ENCODE results near the gene ZNF668. TPM values are rescaled to one million over a fixed set of nuclear protein-coding genes. Genes with fewer than 3 reads are reported as not detected.

ZNF668 gene
- total RNA-seq, 4 donors from 2014 or later, result 9.6 to 19.3 (median 10.6) TPM

DNA sequence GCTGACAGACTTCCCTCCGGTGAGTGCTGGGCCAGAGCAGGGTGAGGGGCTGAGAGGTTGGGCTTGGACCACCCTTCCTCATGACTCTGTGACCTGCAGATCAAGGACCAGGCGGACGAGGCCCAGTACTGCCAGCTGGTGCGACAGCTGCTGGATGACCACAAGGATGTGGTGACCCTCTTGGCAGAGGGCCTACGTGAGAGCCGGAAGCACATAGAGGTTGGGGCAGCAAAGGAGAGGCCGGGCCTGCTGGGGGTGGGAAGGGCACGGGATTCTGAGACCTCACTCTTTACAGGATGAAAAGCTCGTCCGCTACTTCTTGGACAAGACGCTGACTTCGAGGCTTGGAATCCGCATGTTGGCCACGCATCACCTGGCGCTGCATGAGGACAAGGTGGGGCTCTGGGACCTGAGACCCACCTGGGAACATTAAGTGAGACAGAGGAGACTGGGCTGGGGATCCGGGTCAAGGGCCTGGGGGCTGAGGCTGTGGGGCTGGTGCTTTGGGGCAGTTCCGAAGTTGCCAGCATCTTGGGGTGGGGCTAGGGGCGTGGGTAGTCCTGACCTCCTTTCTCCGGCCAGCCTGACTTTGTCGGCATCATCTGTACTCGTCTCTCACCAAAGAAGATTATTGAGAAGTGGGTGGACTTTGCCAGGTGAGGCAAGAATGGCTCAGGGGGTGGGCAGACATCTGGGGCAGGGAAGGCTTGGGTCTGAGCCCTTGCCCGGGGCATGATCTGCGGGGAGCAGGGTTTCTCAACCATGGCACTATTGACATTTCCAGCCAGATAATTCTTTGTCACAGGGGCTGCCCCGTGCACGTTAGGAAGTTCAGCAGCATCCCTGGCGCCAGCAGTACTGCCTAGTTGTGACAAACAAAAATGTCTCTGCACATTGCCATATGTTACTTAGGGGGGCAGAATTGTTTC, 36.3 kb upstream of the ZNF668 start:
- TF ChIP-seq POLR2AphosphoS5 (IDR thresholded peaks at IDR 0.05) (no peak), POLR2A (IDR thresholded peaks at IDR 0.05; ENCODE audit: low read depth) (no peak), EP300 (IDR thresholded peaks at IDR 0.05) (no peak)
- TF ChIP-seq, protein P1, sequence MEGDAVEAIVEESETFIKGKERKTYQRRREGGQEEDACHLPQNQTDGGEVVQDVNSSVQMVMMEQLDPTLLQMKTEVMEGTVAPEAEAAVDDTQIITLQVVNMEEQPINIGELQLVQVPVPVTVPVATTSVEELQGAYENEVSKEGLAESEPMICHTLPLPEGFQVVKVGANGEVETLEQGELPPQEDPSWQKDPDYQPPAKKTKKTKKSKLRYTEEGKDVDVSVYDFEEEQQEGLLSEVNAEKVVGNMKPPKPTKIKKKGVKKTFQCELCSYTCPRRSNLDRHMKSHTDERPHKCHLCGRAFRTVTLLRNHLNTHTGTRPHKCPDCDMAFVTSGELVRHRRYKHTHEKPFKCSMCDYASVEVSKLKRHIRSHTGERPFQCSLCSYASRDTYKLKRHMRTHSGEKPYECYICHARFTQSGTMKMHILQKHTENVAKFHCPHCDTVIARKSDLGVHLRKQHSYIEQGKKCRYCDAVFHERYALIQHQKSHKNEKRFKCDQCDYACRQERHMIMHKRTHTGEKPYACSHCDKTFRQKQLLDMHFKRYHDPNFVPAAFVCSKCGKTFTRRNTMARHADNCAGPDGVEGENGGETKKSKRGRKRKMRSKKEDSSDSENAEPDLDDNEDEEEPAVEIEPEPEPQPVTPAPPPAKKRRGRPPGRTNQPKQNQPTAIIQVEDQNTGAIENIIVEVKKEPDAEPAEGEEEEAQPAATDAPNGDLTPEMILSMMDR (IDR thresholded peaks at IDR 0.05), result no peak
- Histone ChIP-seq H3K27me3 (no peaks in the 10 kb centered on the region), H3K27ac (replicated peaks in 1 of 4) (no peak overlapping the region), H3K9me3 (no peaks in the 10 kb centered on the region), H3K4me1 (peaks cover 29 to 44% (median 38%) of the 10 kb centered on the region in 4 donors), H3K4me3 (no peak overlapping the region), H3K36me3 (peaks cover 25 to 43% (median 40%) of the 10 kb centered on the region in 4 donors)
- intact Hi-C loops (cut with DNase I), result no loop called here
- no peak for DNase-seq (ENCODE audit: extremely low spot score)
- WGBS, result 82% methylated on average over 11 of the region's 26 CpGs

DNA sequence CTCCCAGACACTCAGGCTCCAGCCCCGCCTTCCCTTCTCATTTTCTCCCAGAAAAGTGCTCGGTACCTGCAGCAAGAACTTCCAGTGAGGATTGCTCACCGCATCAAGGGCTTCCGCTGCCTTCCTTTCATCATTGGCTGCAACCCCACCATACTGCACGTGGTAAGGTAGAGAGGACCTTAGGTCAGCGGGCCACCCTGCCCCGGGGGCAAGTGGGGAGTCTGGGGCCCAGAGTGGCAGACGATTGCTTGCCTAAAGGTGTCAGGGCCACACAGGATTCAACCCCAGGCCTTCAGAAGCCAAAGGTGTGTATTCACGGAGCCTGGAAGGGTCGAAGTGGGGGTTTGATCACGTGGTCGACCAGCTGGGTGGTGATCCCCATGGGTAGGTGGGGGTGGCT, 35.6 kb upstream of the ZNF668 start:
- Histone ChIP-seq H3K4me1 (peaks cover 29 to 44% (median 40%) of the 10 kb centered on the region in 4 donors), H3K4me3 (peak overlapping the region in 1 of 4 donors; percentile 90), H3K36me3 (peaks cover 25 to 43% (median 40%) of the 10 kb centered on the region in 4 donors), H3K27me3 (no peaks in the 10 kb centered on the region), H3K27ac (replicated peaks in 1 of 4) (peak overlapping the region in 2 of 4 donors; percentile 88 to 90), H3K9me3 (no peaks in the 10 kb centered on the region)
- TF ChIP-seq POLR2A (IDR thresholded peaks at IDR 0.05; ENCODE audit: low read depth), result no peak
- TF ChIP-seq, protein P1 (IDR thresholded peaks at IDR 0.05), result no peak
- TF ChIP-seq EP300 (IDR thresholded peaks at IDR 0.05), result no peak
- no peak for TF ChIP-seq POLR2AphosphoS5 (IDR thresholded peaks at IDR 0.05)
- WGBS, result 86% methylated on average over 8 of the region's 12 CpGs
- intact Hi-C loops (cut with DNase I), result loop anchor here (5.0 kb wide), 1 partner anchor 33 kb away; no protein-coding TSS in a partner anchor
- DNase-seq (ENCODE audit: extremely low spot score), result no peak

DNA sequence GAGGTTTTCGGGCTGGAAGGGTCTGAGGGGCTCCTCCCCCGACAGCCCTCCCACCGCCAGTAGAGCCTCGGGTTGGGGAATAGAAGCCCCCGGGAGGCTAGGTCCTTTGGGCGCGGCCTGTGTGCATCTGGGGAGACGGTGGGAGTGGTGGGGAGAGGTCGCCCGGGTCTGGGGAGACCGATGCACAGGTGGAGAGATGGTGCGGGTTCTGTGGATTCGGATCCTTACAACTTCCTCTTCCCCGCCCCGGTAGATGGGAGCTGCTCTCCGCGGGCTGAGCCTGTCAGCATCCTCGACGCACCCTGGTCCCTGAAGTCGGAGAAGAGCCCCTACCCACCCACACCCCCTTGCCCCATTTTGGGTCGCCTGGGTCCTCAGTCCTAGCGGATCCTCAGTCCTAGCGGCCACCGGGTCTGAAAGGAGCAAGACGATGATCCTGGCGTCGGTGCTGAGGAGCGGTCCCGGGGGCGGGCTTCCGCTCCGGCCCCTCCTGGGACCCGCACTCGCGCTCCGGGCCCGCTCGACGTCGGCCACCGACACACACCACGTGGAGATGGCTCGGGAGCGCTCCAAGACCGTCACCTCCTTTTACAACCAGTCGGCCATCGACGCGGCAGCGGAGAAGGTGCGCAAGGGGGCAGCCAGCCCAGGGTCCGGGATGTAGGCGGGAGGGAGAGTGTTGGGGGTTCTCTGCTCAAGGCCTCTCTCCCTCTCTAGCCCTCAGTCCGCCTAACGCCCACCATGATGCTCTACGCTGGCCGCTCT, 34.9 kb upstream of the ZNF668 start:
- 48% methylated on average over 37 of the region's 57 CpGs for WGBS
- Histone ChIP-seq H3K4me3 (peak overlapping the region; percentile 89 to 98 (median 91)), H3K9me3 (no peaks in the 10 kb centered on the region), H3K27ac (replicated peaks in 1 of 4) (peak overlapping the region; percentile 88 to 93 (median 91)), H3K36me3 (peaks cover 25 to 43% (median 40%) of the 10 kb centered on the region in 4 donors), H3K27me3 (no peaks in the 10 kb centered on the region), H3K4me1 (peaks cover 29 to 44% (median 40%) of the 10 kb centered on the region in 4 donors)
- intact Hi-C loops (cut with DNase I), result loop anchor here (5.0 kb wide), 1 partner anchor 33 kb away; no protein-coding TSS in a partner anchor
- no peak for DNase-seq (ENCODE audit: extremely low spot score)
- TF ChIP-seq POLR2AphosphoS5 (IDR thresholded peaks at IDR 0.05), result no peak
- TF ChIP-seq, protein P1 (IDR thresholded peaks at IDR 0.05), result no peak
- TF ChIP-seq EP300 (IDR thresholded peaks at IDR 0.05), result no peak
- no peak for TF ChIP-seq POLR2A (IDR thresholded peaks at IDR 0.05; ENCODE audit: low read depth)

DNA sequence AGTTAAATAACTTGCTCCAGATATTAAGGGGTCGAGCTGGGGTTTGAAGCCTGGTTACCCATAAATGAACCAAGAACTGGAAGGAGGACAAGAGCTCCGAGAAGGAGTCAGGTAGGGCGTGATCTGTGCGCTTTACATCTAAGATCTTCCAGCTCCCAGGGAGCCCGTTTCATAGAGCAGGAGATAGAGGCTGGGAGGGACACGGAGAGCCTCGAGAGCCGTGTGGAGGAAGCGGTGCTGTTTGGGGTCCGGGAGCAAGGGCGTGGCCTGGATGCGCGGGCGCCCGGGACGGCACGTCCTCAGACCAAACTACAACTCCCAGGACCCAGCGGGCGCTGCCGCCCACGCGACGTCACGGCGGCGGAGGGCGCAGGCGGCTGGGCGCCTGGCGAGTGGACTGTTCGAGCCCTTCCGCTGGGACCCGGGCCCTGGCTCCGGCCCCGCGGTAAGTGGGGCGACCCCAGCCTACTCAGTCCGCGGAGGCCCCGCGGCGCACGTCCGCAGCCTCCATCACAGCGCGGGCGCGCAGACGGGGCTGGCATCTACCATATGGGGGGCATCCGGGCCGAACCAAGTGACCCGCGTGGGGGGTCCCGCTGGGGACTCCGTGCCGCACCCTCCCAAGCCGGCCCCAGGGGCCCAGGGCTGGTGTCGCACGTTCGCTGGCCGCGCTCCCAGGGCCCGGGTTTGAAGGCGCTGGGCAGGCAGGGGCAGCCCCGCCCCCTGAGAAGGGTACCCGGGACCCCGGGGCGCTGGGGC, 34.2 kb upstream of the ZNF668 start, which contains the start of gene BCKDK:
BCKDK (plus strand) TSS at position 352 of the 759 bp plus-strand sequence. CDS start 838 bp downstream, outside the sequence.
- intact Hi-C loops (cut with DNase I), result loop anchor here (5.0 kb wide), 1 partner anchor 34 kb away; no protein-coding TSS in a partner anchor
- no peak for DNase-seq (ENCODE audit: extremely low spot score)
- 14% methylated on average over 18 of the region's 68 CpGs for WGBS
- H3K4me1 ChIP-seq, result peaks cover 29 to 37% (median 35%) of the 10 kb centered on the region in 4 donors
- H3K27ac ChIP-seq (replicated peaks in 1 of 4), result peak within 1 kb of the TSS; percentile 88 to 93 (median 91)
- H3K4me3 ChIP-seq, result peak within 1 kb of the TSS; percentile 89 to 98 (median 91)
- H3K36me3 ChIP-seq, result peaks cover 25 to 42% (median 39%) of the 10 kb centered on the region in 4 donors
- H3K27me3 ChIP-seq, result no peaks in the 10 kb centered on the region
- no peaks in the 10 kb centered on the region for H3K9me3 ChIP-seq
- peak; percentile 63 for TF ChIP-seq POLR2A (IDR thresholded peaks at IDR 0.05; ENCODE audit: low read depth)
- peak; percentile 83 for TF ChIP-seq POLR2AphosphoS5 (IDR thresholded peaks at IDR 0.05)
- TF ChIP-seq, protein P1 (IDR thresholded peaks at IDR 0.05), result no peak
- no peak for TF ChIP-seq EP300 (IDR thresholded peaks at IDR 0.05)
